Keratinocyte (primary cell): ENCODE measurements around the gene COPG2. TPM values are rescaled to one million over a fixed set of nuclear protein-coding genes. Genes with fewer than 3 reads are reported as not detected.

ENCODE experiments used
- DNase-seq: peaks from one replicate; pipeline ENCODE4 v3.0.0-alpha.2; 2011; ENCODE audit warnings: low read depth, missing footprints, low spot score
- FAIRE-seq: peaks from 2 replicates; lab custom pipeline; 2011; peaks lifted over from hg19 to GRCh38; lab: Jason Lieb, UNC
- H2AFZ ChIP-seq: 2 replicates; pipeline ENCODE4 v1.6.0; 2012; ENCODE audit warnings: low read length, control low read depth, inconsistent platforms; ENCODE audit not compliant: control insufficient read depth
- H3K27ac ChIP-seq: 2 replicates; pipeline ENCODE4 v1.5.1; 2011; ENCODE audit warnings: low read length; ENCODE audit not compliant: control insufficient read depth, insufficient read depth
- H3K27me3 ChIP-seq: 3 replicates; pipeline ENCODE4 v1.6.0; 2011; ENCODE audit warnings: low read length; ENCODE audit not compliant: control insufficient read depth, insufficient read depth; ENCODE audit errors: extremely low read depth
- H3K36me3 ChIP-seq, 2 experiments: 2 replicates in 1 of 2; 3 replicates in 1 of 2; pipeline ENCODE4 v1.5.1; 2011; ENCODE audit warnings: low read length in 2 of 2, mild to moderate bottlenecking in 1 of 2; ENCODE audit not compliant: control insufficient read depth in 2 of 2, insufficient read depth in 2 of 2; ENCODE audit errors: extremely low read depth in 1 of 2
- H3K4me1 ChIP-seq: 3 replicates; pipeline ENCODE4 v1.5.1; 2011; ENCODE audit warnings: low read length; ENCODE audit not compliant: control insufficient read depth, insufficient read depth; ENCODE audit errors: extremely low read depth
- H3K4me2 ChIP-seq: 3 replicates; pipeline ENCODE4 v1.6.0; 2011; ENCODE audit warnings: low read depth, low read length; ENCODE audit not compliant: control insufficient read depth, insufficient read depth; ENCODE audit errors: extremely low read depth
- H3K4me3 ChIP-seq, 3 experiments: fragments of 200-600 bp in 1 of 3; sonication (generic) in 1 of 3; 2 replicates in 2 of 3; 3 replicates in 1 of 3; pipeline ENCODE4 v1.5.1; 2011 to 2016; ENCODE audit warnings: low read length in 3 of 3, mild to moderate bottlenecking in 3 of 3, control low read depth in 2 of 3, inconsistent platforms in 1 of 3, low read depth in 1 of 3, mixed read lengths in 1 of 3, mixed run types in 1 of 3, moderate library complexity in 1 of 3; ENCODE audit not compliant: control insufficient read depth in 2 of 3, insufficient read depth in 2 of 3; ENCODE audit errors: extremely low read depth in 1 of 3
- H3K79me2 ChIP-seq: 2 replicates; pipeline ENCODE4 v1.6.0; 2012; ENCODE audit warnings: low read length; ENCODE audit not compliant: control insufficient read depth, insufficient read depth
- H3K9ac ChIP-seq: 3 replicates; pipeline ENCODE4 v1.6.0; 2011; ENCODE audit warnings: low read length; ENCODE audit not compliant: control insufficient read depth, insufficient read depth; ENCODE audit errors: extremely low read depth
- H3K9me1 ChIP-seq: 3 replicates; pipeline ENCODE4 v1.6.0; 2011; ENCODE audit warnings: low read length; ENCODE audit not compliant: control insufficient read depth, insufficient read depth; ENCODE audit errors: extremely low read depth
- H3K9me3 ChIP-seq: 2 replicates; pipeline ENCODE4 v1.5.1; 2012; ENCODE audit warnings: low read depth, low read length; ENCODE audit not compliant: control insufficient read depth
- H4K20me1 ChIP-seq: 3 replicates; pipeline ENCODE4 v1.6.0; 2011; ENCODE audit warnings: low read length; ENCODE audit not compliant: control insufficient read depth, insufficient read depth; ENCODE audit errors: extremely low read depth
- CTCF ChIP-seq, 3 experiments: IDR thresholded peaks in 1 of 3; conservative IDR thresholded peaks in 1 of 3; optimal IDR thresholded peaks in 1 of 3; 2 replicates in 2 of 3; 3 replicates in 1 of 3; pipeline versions ENCODE3 to v1.5.1; 2011; ENCODE audit warnings: low read length in 3 of 3, mild to moderate bottlenecking in 3 of 3, moderate library complexity in 2 of 3, control low read depth in 1 of 3, inconsistent platforms in 1 of 3; ENCODE audit not compliant: insufficient read depth in 2 of 3; ENCODE audit errors: extremely low read depth in 1 of 3
- EZH2 ChIP-seq: IDR thresholded peaks from one replicate; pipeline ENCODE4 v1.6.1; 2012; ENCODE audit warnings: inconsistent platforms, mild to moderate bottlenecking, low read length, moderate library complexity
- dilution Hi-C: fragments of 300-500 bp; cut with MboI; formaldehyde crosslinking; loops from one replicate; pipeline ENCODE4 v1.7.0; 2020; ENCODE audit warnings: low sequenced_read_pairs; ENCODE audit not compliant: extremely low pct_ligation_motif_present
- polyA plus RNA-seq, 5 experiments: library from polyadenylated mRNA; depleted of rRNA in 3 of 5; stranded (reverse) in 3 of 5; stranded (forward) in 1 of 5; unstranded in 1 of 5; fragments of >200 nt; gene quantifications; 1 replicate in 1 of 5; 2 replicates in 3 of 5; 3 replicates in 1 of 5; pipeline versions ENCODE4 v1.2.1 to v1.2.3, GENCODE V29; 2011 to 2012; ENCODE audit warnings: missing spikeins in 2 of 5, low read depth in 1 of 5, low replicate concordance in 1 of 5

The COPG2 gene
- polyA plus RNA-seq, 1 donor (not counting 4 experiments of a cell fraction or from before 2014, with no cell fraction given), result 38.8 TPM

GRCh38 chr7:130689683-130690082 is 21.1 kb upstream of the COPG2 start:
- no peaks in the 10 kb centered on the region for H3K4me1 ChIP-seq
- H3K36me3 ChIP-seq, result no peaks in the 10 kb centered on the region
- TF ChIP-seq CTCF (optimal IDR thresholded peaks at IDR 0.05 in 1 of 3, IDR thresholded peaks at IDR 0.05 in 1 of 3, conservative IDR thresholded peaks at IDR 0.05 in 1 of 3; ENCODE audit: extremely low read depth in 1 of 3, insufficient read depth in 2 of 3, low read length in 3 of 3) (no peak), EZH2 (no peak)
- H3K27me3 ChIP-seq, result no peaks in the 10 kb centered on the region
- no peaks in the 10 kb centered on the region for H3K9me1 ChIP-seq
- no peaks in the 10 kb centered on the region for H3K9me3 ChIP-seq
- dilution Hi-C loops, result no loop called here
- no peak overlapping the region for H3K27ac ChIP-seq
- DNase-seq (no peak), FAIRE-seq (no peak)
- no peak overlapping the region for H2AFZ ChIP-seq
- H3K4me2 ChIP-seq, result no peak overlapping the region
- no peak overlapping the region for H3K9ac ChIP-seq
- no peak overlapping the region for H3K4me3 ChIP-seq
- no peaks in the 10 kb centered on the region for H4K20me1 ChIP-seq
- no peaks in the 10 kb centered on the region for H3K79me2 ChIP-seq

GRCh38 chr7:130683026-130683425 is 14.5 kb upstream of the COPG2 start:
- no peaks in the 10 kb centered on the region for H3K9me1 ChIP-seq
- FAIRE-seq (no peak), DNase-seq (no peak)
- H3K9me3 ChIP-seq, result no peaks in the 10 kb centered on the region
- dilution Hi-C loops, result no loop called here
- no peaks in the 10 kb centered on the region for H3K4me1 ChIP-seq
- H3K36me3 ChIP-seq, result no peaks in the 10 kb centered on the region
- no peak overlapping the region for H3K9ac ChIP-seq
- H3K79me2 ChIP-seq, result no peaks in the 10 kb centered on the region
- H3K4me2 ChIP-seq, result no peak overlapping the region
- no peaks in the 10 kb centered on the region for H3K27me3 ChIP-seq
- H2AFZ ChIP-seq, result no peak overlapping the region
- TF ChIP-seq EZH2 (no peak), CTCF (optimal IDR thresholded peaks at IDR 0.05 in 1 of 3, IDR thresholded peaks at IDR 0.05 in 1 of 3, conservative IDR thresholded peaks at IDR 0.05 in 1 of 3; ENCODE audit: extremely low read depth in 1 of 3, insufficient read depth in 2 of 3, low read length in 3 of 3) (no peak)
- no peak overlapping the region for H3K27ac ChIP-seq
- H4K20me1 ChIP-seq, result no peaks in the 10 kb centered on the region
- H3K4me3 ChIP-seq, result no peak overlapping the region
